Endothelial cell of umbilical vein (primary cell): ENCODE data around the gene RIPOR3. TPM values are rescaled to one million over a fixed set of nuclear protein-coding genes. Genes with fewer than 3 reads are reported as not detected.

ENCODE experiments used
- BruUV-seq: library from RNA; stranded (reverse); fragments of 400-500 nt; replicated peaks from 2 replicates; lab custom pipeline; 2021; lab: Mats Ljungman, UMichigan
- CTCF ChIA-PET: fragments of 300-600, 350-600 bp; sonication (Branson Sonifier 250); formaldehyde crosslinking; loops from one replicate; lab custom pipeline; 2021; ENCODE audit warnings: antibody characterized with exemption, inconsistent platforms; lab: Charles Lee
- POLR2A ChIA-PET: fragments of 300-600, 350-600 bp; sonication (Branson Sonifier 250); formaldehyde crosslinking; loops from one replicate; lab custom pipeline; 2021; ENCODE audit warnings: antibody characterized with exemption, inconsistent platforms; lab: Charles Lee
- DNase-seq: peaks from one replicate; pipeline ENCODE4 v3.0.0-alpha.2; 2011; ENCODE audit warnings: low read depth, low spot score
- FAIRE-seq: peaks from 2 replicates; lab custom pipeline; 2011; peaks lifted over from hg19 to GRCh38; lab: Jason Lieb, UNC
- H2AFZ ChIP-seq: 2 replicates; pipeline ENCODE4 v1.6.0; 2012; ENCODE audit warnings: low read depth, low read length, control low read depth, inconsistent platforms
- H3K27ac ChIP-seq: 2 replicates; pipeline ENCODE4 v1.5.1; 2011; ENCODE audit warnings: low read depth, mild to moderate bottlenecking, control low read depth, low read length, moderate library complexity; ENCODE audit not compliant: insufficient read depth
- H3K27me3 ChIP-seq, 2 experiments: 2 replicates each; pipeline versions ENCODE4 v1.6.0 to v1.6.1; 2011; ENCODE audit warnings: low read length in 2 of 2, mixed read lengths in 1 of 2; ENCODE audit not compliant: control insufficient read depth in 2 of 2, insufficient read depth in 2 of 2
- H3K36me3 ChIP-seq, 2 experiments: 2 replicates in 1 of 2; 3 replicates in 1 of 2; pipeline ENCODE4 v1.5.1; 2011; ENCODE audit warnings: low read length in 2 of 2, mild to moderate bottlenecking in 1 of 2, moderate library complexity in 1 of 2; ENCODE audit not compliant: control insufficient read depth in 2 of 2, insufficient read depth in 2 of 2; ENCODE audit errors: extremely low read depth in 1 of 2
- H3K4me1 ChIP-seq: 3 replicates; pipeline ENCODE4 v1.5.1; 2011; ENCODE audit warnings: mild to moderate bottlenecking, low read length; ENCODE audit not compliant: control insufficient read depth, insufficient read depth; ENCODE audit errors: extremely low read depth
- H3K4me2 ChIP-seq: 2 replicates; pipeline ENCODE4 v1.6.1; 2011; ENCODE audit warnings: low read length, control low read depth, mixed read lengths; ENCODE audit not compliant: insufficient read depth
- H3K4me3 ChIP-seq, 3 experiments: fragments of 200-600 bp in 1 of 3; sonication (generic), shearing (Covaris generic) in 1 of 3; replicated peaks in 1 of 3; 2 replicates each; pipeline ENCODE4 v1.5.1; 2011 to 2016; ENCODE audit warnings: control low read depth in 3 of 3, low read length in 3 of 3, mild to moderate bottlenecking in 2 of 3, inconsistent platforms in 1 of 3, low read depth in 1 of 3, moderate library complexity in 1 of 3; ENCODE audit not compliant: insufficient read depth in 1 of 3
- H3K79me2 ChIP-seq: 2 replicates; pipeline ENCODE4 v1.6.0; 2012; ENCODE audit warnings: low read length, inconsistent platforms; ENCODE audit not compliant: control insufficient read depth, insufficient read depth
- H3K9ac ChIP-seq: replicated peaks from 2 replicates; pipeline ENCODE3; 2011; ENCODE audit warnings: low read length, control low read depth; ENCODE audit not compliant: insufficient read depth; ENCODE audit errors: extremely low read depth
- H3K9me1 ChIP-seq: replicated peaks from 3 replicates; pipeline ENCODE4 v1.6.0; 2011; ENCODE audit warnings: mild to moderate bottlenecking, low read length; ENCODE audit not compliant: control insufficient read depth, insufficient read depth; ENCODE audit errors: extremely low read depth
- H3K9me3 ChIP-seq: replicated peaks from 2 replicates; pipeline ENCODE4 v1.5.1; 2012; ENCODE audit warnings: low read length, inconsistent platforms; ENCODE audit not compliant: control insufficient read depth, insufficient read depth
- H4K20me1 ChIP-seq: replicated peaks from 2 replicates; pipeline ENCODE3; 2011; ENCODE audit warnings: mild to moderate bottlenecking, low read length; ENCODE audit not compliant: control insufficient read depth, insufficient read depth; ENCODE audit errors: extremely low read depth
- CTCF ChIP-seq, 2 donors: IDR thresholded peaks; 1 replicate in 1 of 2; 2 replicates in 1 of 2; pipeline ENCODE4 v1.5.1; 2011; ENCODE audit warnings: low read length in 2 of 2, mild to moderate bottlenecking in 2 of 2, moderate library complexity in 2 of 2, control low read depth in 1 of 2, inconsistent platforms in 1 of 2, low read depth in 1 of 2; ENCODE audit not compliant: insufficient read depth in 1 of 2; ENCODE audit errors: extremely low read depth in 1 of 2
- EZH2 ChIP-seq: IDR thresholded peaks from 2 replicates; pipeline ENCODE4 v1.6.1; 2012; ENCODE audit warnings: borderline replicate concordance, low read depth, mild to moderate bottlenecking, moderate library complexity, low read length, inconsistent platforms; ENCODE audit not compliant: severe bottlenecking
- FOS ChIP-seq: IDR thresholded peaks from 2 replicates; pipeline ENCODE4 v1.6.1; 2011; ENCODE audit warnings: mild to moderate bottlenecking, low read length, moderate library complexity, borderline replicate concordance; ENCODE audit not compliant: insufficient read depth
- GATA2 ChIP-seq: IDR thresholded peaks from 2 replicates; pipeline ENCODE4 v1.7.0; 2011; ENCODE audit warnings: low read depth, mild to moderate bottlenecking, moderate library complexity, mixed read lengths, low read length; ENCODE audit not compliant: insufficient read length, insufficient read depth
- JUN ChIP-seq: IDR thresholded peaks from 2 replicates; pipeline ENCODE4 v1.6.1; 2011; ENCODE audit warnings: borderline replicate concordance, low read depth; ENCODE audit not compliant: insufficient read length, insufficient read depth
- MAX ChIP-seq: IDR thresholded peaks from 2 replicates; pipeline ENCODE4 v1.6.1; 2011; ENCODE audit not compliant: insufficient read depth, insufficient read length
- MYC ChIP-seq: IDR thresholded peaks from one replicate; pipeline ENCODE4 v1.6.1; 2011; ENCODE audit warnings: mild to moderate bottlenecking, low read depth, low read length
- POLR2A ChIP-seq: IDR thresholded peaks from 2 replicates; pipeline ENCODE4 v1.6.1; 2012; ENCODE audit warnings: low read depth, mild to moderate bottlenecking, control low read depth, low read length
- POLR2AphosphoS5 ChIP-seq: IDR thresholded peaks from 2 replicates; pipeline ENCODE4 v1.6.1; 2012; ENCODE audit warnings: low read depth, mild to moderate bottlenecking, control low read depth, low read length, moderate library complexity; ENCODE audit not compliant: insufficient read depth
- dilution Hi-C: fragments of 300-500 bp; cut with MboI; formaldehyde crosslinking; loops from one replicate; pipeline ENCODE4 v1.15.0; 2019; ENCODE audit warnings: low sequenced_read_pairs; ENCODE audit not compliant: extremely low pct_ligation_motif_present
- intact Hi-C: fragments of 100-400 bp; cut with micrococcal nuclease; formaldehyde crosslinking; loops from one replicate; pipeline ENCODE4 v1.10.0; 2022
- polyA plus RNA-seq, 4 experiments: library from polyadenylated mRNA; depleted of rRNA in 3 of 4; stranded (reverse) in 3 of 4; unstranded in 1 of 4; fragments of >200 nt; gene quantifications; 2 replicates each; pipeline versions ENCODE4 v1.2.1 to v1.2.3, GENCODE V29; 2011 to 2012; ENCODE audit warnings: missing spikeins in 1 of 4
- total RNA-seq: library from RNA; stranded (reverse); gene quantifications from 2 replicates; pipeline ENCODE4 v1.2.3, GENCODE V29; 2021

The RIPOR3 gene
- total and polyA plus RNA-seq, 2 donors (not counting 3 experiments of a cell fraction or from before 2014, with no cell fraction given): not detected

GRCh38 chr20:50659975-50660670 lies 31.2 kb downstream of the RIPOR3 start:
- peaks cover 0 to 2% of the 10 kb centered on the region in 2 experiments for H3K27me3 ChIP-seq
- H3K9ac ChIP-seq: no peak overlapping the region
- no peak overlapping the region for H3K27ac ChIP-seq
- no peak overlapping the region for H3K4me3 ChIP-seq
- no peaks in the 10 kb centered on the region for H3K36me3 ChIP-seq
- TF ChIP-seq EZH2 (no peak), FOS (no peak), GATA2 (no peak), CTCF (IDR thresholded peaks at IDR 0.05; ENCODE audit: extremely low read depth in 1 of 2, insufficient read depth in 1 of 2, low read depth in 1 of 2, low read length in 2 of 2) (no peak), POLR2A (no peak), MYC (no peak), JUN (no peak), POLR2AphosphoS5 (no peak), MAX (no peak)
- DNase-seq: no peak
- dilution Hi-C loops: no loop called here
- ChIA-PET POLR2A (no interaction called here), CTCF (no interaction called here)
- BruUV-seq: no TSS peak
- no peak overlapping the region for H3K4me2 ChIP-seq
- no peaks in the 10 kb centered on the region for H3K79me2 ChIP-seq
- FAIRE-seq: no peak
- no peaks in the 10 kb centered on the region for H4K20me1 ChIP-seq
- no peaks in the 10 kb centered on the region for H3K9me3 ChIP-seq
- no peak overlapping the region for H2AFZ ChIP-seq
- no peaks in the 10 kb centered on the region for H3K9me1 ChIP-seq
- intact Hi-C loops: no loop called here
- no peaks in the 10 kb centered on the region for H3K4me1 ChIP-seq
